ENCODE measurements around the gene ZNF518A. TPM values are rescaled to one million over a fixed set of nuclear protein-coding genes. Genes with fewer than 3 reads are reported as not detected.

Gene ZNF518A
- total RNA-seq, 2 experiments from 2014 or later, result 13.9 to 14.2 TPM

DNA sequence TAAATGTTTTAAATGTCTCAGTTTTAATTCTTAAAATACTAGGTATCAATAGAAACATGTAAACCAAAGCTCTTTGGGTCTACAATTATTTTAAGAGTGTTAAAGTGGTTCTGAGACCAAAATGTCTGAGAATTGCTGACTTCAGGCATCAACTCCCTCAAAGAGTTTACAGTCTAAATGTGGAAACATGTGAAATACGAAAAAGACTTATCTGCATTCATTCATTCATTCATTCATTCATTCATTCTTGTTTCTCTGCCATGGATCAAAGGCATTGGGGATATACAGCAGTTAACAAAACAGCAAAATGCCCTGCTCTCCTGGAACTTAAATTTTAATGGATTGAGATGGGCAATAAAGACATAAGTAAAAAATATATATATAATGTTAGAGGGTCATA, 71.4 kb downstream of the ZNF518A start:
- Mint-ChIP-seq H3K27me3 (peaks cover 5% of the 10 kb centered on the region), H3K27ac (no peak overlapping the region), H3K4me1 (no peaks in the 10 kb centered on the region), H3K9me3 (ENCODE audit: low read depth) (no peaks in the 10 kb centered on the region), H3K36me3 (ENCODE audit: low read depth) (no peaks in the 10 kb centered on the region), H3K4me3 (no peak overlapping the region)
- intact Hi-C loops (cut with DNase I, micrococcal nuclease), result no loop called here
- no peak for DNase-seq
- ATAC-seq, result no peak
- ChIA-PET CTCF (interaction anchor here (0.5 to 0.8 kb wide), 2 partner anchors 28 to 508 kb away, joined by 3 read pairs; partner anchors contain the start of gene TCTN3), POLR2A (no interaction called here)

DNA sequence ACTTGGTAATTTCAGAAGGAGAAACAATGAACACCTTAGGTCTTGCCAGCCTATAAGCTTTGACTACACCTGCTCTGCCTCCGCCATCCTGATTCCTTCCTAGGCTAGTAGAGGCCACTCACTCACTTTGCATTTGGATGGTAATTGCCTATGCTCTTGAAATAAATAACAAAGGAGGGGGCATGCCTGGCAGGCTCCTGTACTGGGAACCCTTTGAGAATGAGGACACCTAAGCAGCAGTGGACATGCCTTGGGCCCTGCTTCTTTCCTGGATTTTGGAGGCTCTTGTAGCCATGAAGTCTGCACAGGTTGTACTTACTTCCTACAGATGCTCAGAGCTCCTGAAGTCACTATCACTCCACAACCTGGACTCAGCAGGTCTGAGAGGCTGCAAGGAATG, 75.5 kb downstream of the ZNF518A start:
- DNase-seq (no peak), ATAC-seq (no peak)
- ChIA-PET CTCF (interaction anchor here (0.8 to 1.0 kb wide), 2 partner anchors 12 to 24 kb away, joined by 3 read pairs; no protein-coding TSS in a partner anchor), POLR2A (no interaction called here)
- Mint-ChIP-seq H3K27ac (no peak overlapping the region), H3K9me3 (ENCODE audit: low read depth) (no peaks in the 10 kb centered on the region), H3K4me1 (no peaks in the 10 kb centered on the region), H3K27me3 (no peaks in the 10 kb centered on the region), H3K36me3 (ENCODE audit: low read depth) (no peaks in the 10 kb centered on the region), H3K4me3 (no peak overlapping the region)
- intact Hi-C loops (cut with DNase I, micrococcal nuclease), result no loop called here

DNA sequence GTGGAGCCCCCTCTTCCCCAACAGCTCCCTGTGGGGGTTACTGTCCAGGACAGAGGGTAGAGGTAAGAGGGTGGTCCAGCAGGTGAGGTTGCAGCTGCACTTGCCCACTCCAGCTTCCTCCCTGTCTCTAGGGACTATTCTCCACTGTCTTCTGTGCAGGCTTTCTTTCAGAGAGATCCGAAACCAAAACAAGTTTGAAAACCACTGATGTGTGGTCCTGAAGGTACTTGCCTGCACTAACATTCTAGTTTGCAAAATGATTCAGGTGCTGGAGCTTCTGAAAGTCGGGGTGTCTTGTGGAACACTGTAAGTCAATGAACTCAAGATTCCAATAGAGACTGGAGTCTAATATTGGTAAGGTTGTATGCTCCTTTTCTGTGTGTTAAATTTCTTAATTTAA, 78.2 kb downstream of the ZNF518A start:
- Mint-ChIP-seq H3K4me3 (no peak overlapping the region), H3K27ac (no peak overlapping the region), H3K9me3 (ENCODE audit: low read depth) (no peaks in the 10 kb centered on the region), H3K4me1 (no peaks in the 10 kb centered on the region), H3K27me3 (no peaks in the 10 kb centered on the region), H3K36me3 (ENCODE audit: low read depth) (no peaks in the 10 kb centered on the region)
- POLR2A ChIA-PET, result no interaction called here
- ATAC-seq, result no peak
- CTCF ChIA-PET, result interaction anchor here (0.8 kb wide), 1 partner anchor 21 kb away, joined by 3 read pairs; no protein-coding TSS in a partner anchor
- DNase-seq, result no peak
- intact Hi-C loops (cut with DNase I, micrococcal nuclease), result no loop called here

DNA sequence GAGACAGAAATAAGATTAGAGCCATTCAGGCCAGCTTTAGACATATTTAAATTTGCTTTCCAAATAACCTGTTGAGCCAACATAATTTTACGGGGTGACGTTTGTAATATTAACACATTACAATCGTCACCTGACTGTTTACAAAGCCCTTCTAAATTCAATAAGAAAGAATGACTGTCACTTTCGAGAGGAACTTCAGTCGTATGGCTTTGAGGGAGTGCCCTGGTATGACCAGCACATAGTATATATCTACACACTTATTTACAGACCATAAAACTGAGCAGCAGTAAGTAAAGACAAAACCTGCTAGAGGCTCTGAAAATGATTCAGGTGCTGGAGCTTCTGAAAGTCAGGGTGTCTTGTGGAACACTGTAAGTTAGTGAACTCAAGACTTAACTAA, 78.8 kb downstream of the ZNF518A start:
- Mint-ChIP-seq H3K9me3 (ENCODE audit: low read depth) (no peaks in the 10 kb centered on the region), H3K4me1 (no peaks in the 10 kb centered on the region), H3K27ac (no peak overlapping the region), H3K27me3 (no peaks in the 10 kb centered on the region), H3K36me3 (ENCODE audit: low read depth) (no peaks in the 10 kb centered on the region), H3K4me3 (no peak overlapping the region)
- intact Hi-C loops (cut with DNase I, micrococcal nuclease), result no loop called here
- ATAC-seq (no peak), DNase-seq (no peak)
- ChIA-PET POLR2A (no interaction called here), CTCF (no interaction called here)

DNA sequence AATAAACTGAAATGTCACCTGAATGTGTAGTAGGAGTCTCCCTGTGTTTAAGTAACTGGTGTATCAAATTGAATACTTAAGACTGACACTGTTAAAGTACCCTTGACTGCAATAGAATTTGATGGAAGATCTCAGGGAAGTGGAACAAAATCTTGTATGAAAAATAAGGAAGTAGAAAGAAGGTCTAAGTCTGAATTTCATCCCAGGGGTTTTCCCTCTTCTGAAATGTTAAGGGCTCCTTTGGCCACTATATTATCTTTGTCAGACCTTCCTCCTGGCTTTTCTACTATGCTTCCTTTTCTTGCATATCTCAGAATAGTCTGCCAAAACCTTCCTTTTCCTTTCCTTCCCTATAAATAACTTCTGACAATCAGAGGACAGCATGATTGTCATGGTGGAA, 81.7 kb downstream of the ZNF518A start:
- ATAC-seq (no peak), DNase-seq (no peak)
- Mint-ChIP-seq H3K36me3 (ENCODE audit: low read depth) (no peaks in the 10 kb centered on the region), H3K4me1 (no peaks in the 10 kb centered on the region), H3K27ac (no peak overlapping the region), H3K4me3 (no peak overlapping the region), H3K27me3 (no peaks in the 10 kb centered on the region), H3K9me3 (ENCODE audit: low read depth) (no peaks in the 10 kb centered on the region)
- ChIA-PET POLR2A (no interaction called here), CTCF (no interaction called here)
- intact Hi-C loops (cut with DNase I, micrococcal nuclease), result no loop called here

DNA sequence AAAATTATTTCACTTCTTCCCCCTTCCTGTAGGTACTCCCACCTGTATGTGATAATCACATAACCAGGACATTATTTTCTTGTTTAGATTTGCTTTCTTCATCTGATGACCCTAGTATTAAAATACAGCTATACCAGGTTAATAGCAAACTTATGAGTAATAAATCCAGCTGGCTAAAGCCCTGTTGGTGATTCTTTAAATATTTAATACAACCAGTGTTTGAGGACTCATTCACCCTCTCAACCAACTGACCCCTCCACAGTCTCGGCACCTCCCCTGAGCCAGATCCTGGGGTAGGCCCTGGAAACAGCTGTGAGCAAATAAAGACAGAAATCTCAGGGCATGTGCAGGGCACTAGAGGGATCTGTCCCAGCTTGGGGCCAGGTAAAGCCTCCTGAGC, 82.8 kb downstream of the ZNF518A start:
- Mint-ChIP-seq H3K27ac (no peak overlapping the region), H3K4me1 (no peaks in the 10 kb centered on the region), H3K36me3 (ENCODE audit: low read depth) (no peaks in the 10 kb centered on the region), H3K27me3 (no peaks in the 10 kb centered on the region), H3K9me3 (ENCODE audit: low read depth) (no peaks in the 10 kb centered on the region), H3K4me3 (no peak overlapping the region)
- ChIA-PET CTCF (interaction anchor here (0.9 to 1.2 kb wide), 3 partner anchors 15 to 196 kb away, joined by 3 to 6 read pairs (median 3); no protein-coding TSS in a partner anchor), POLR2A (no interaction called here)
- ATAC-seq (no peak), DNase-seq (no peak)
- intact Hi-C loops (cut with DNase I, micrococcal nuclease), result no loop called here

Other genes starting within 250 kb of the ZNF518A start
- gene CC2D2B, start 222.3 kb upstream of the ZNF518A start, total RNA-seq, result under 1 TPM in 1 of 2 experiments, not detected in 1; 0.23 TPM
- 1 to 10 TPM; 4.4 to 4.5 TPM for gene CCNJ, start 86.7 kb upstream of the ZNF518A start, total RNA-seq
- gene BLNK, start 141.3 kb downstream of the ZNF518A start, total RNA-seq, result not detected
- not detected for gene DNTT, start 174.1 kb downstream of the ZNF518A start, total RNA-seq
- gene OPALIN, start 228.7 kb downstream of the ZNF518A start, total RNA-seq, result not detected

Measured in activated CD4-positive, alpha-beta T cell treated with anti-CD3 and anti-CD28 coated beads for 36 hours (primary cell).